HG02678 (cell line): ENCODE measurements around the gene WWC1.

ENCODE experiments used
- ATAC-seq: cut with Tn5 transposase; IDR thresholded peaks from one replicate; pipeline ENCODE4 v1.9.1; 2021; ENCODE audit warnings: mild to moderate bottlenecking, moderate library complexity; ENCODE audit not compliant: unreplicated experiment

The WWC1 gene

GRCh38 chr5:168407211-168407610, 115.8 kb downstream of the WWC1 start:
- no peak for ATAC-seq

GRCh38 chr5:168408561-168409305, 117.3 kb downstream of the WWC1 start:
- no peak for ATAC-seq

- ATAC-seq, result no peak
Observed at GRCh38 chr5:168409591-168410458, 118.4 kb downstream of the WWC1 start.

GRCh38 chr5:168411871-168412270, 120.4 kb downstream of the WWC1 start:
- ATAC-seq, result no peak

- ATAC-seq, result no peak
Observed at GRCh38 chr5:168413062-168413461, 121.6 kb downstream of the WWC1 start.

- no peak for ATAC-seq
Observed at GRCh38 chr5:168413596-168413995, 122.2 kb downstream of the WWC1 start.

GRCh38 chr5:168415401-168415800, 124.0 kb downstream of the WWC1 start:
- ATAC-seq, result no peak

GRCh38 chr5:168415971-168416370, 124.5 kb downstream of the WWC1 start:
- no peak for ATAC-seq

GRCh38 chr5:168417731-168418429, 126.4 kb downstream of the WWC1 start:
- ATAC-seq, result no peak

- no peak for ATAC-seq
Observed at GRCh38 chr5:168420461-168420860, 129.0 kb downstream of the WWC1 start.

- ATAC-seq, result no peak
Observed at GRCh38 chr5:168422431-168422830, 131.0 kb downstream of the WWC1 start.

GRCh38 chr5:168423478-168423877, 132.0 kb downstream of the WWC1 start:
- ATAC-seq, result no peak

GRCh38 chr5:168423971-168424370, 132.5 kb downstream of the WWC1 start:
- ATAC-seq, result no peak

- no peak for ATAC-seq
Observed at GRCh38 chr5:168424594-168425323, 133.3 kb downstream of the WWC1 start.

GRCh38 chr5:168426007-168426863, 134.8 kb downstream of the WWC1 start:
- ATAC-seq, result no peak

GRCh38 chr5:168426864-168427172, 135.4 kb downstream of the WWC1 start:
- ATAC-seq, result no peak

GRCh38 chr5:168427224-168427623, 135.8 kb downstream of the WWC1 start:
- ATAC-seq, result no peak

- no peak for ATAC-seq
Observed at GRCh38 chr5:168428552-168428951, 137.1 kb downstream of the WWC1 start.

GRCh38 chr5:168430296-168430695, 138.9 kb downstream of the WWC1 start:
- ATAC-seq, result no peak

- no peak for ATAC-seq
Observed at GRCh38 chr5:168432903-168433302, 141.5 kb downstream of the WWC1 start.
